ENCODE data around the gene LRP2.

GRCh38 chr2:169090133-169090820 lies 272.1 kb downstream of the LRP2 start:
- TF ChIP-seq EP300 (IDR thresholded peaks at IDR 0.05) (no peak), CTCF (IDR thresholded peaks at IDR 0.05) (no peak)

Measured in upper lobe of left lung (tissue), 4 donors.